Gastroesophageal sphincter (tissue), 4 donors: Measurements from ENCODE around the gene PTDSS2. TPM values are rescaled to one million over a fixed set of nuclear protein-coding genes. Genes with fewer than 3 reads are reported as not detected.
"Not testable (repeated sequence)": the region's sequence is repeated elsewhere in the genome, so short reads cannot be mapped to it uniquely, and the experiment has no call there.

ENCODE experiments used
- ATAC-seq: fragments of 150-250 bp; one replicate; pipeline ENCODE4 v1.9.1; 2016; ENCODE audit warnings: mild to moderate bottlenecking, moderate library complexity
- H3K27ac ChIP-seq, 4 donors: fragments of 200-600 bp; sonication (generic) in 3 of 4; 1 replicate in 3 of 4; 2 replicates in 1 of 4; pipeline ENCODE4 v1.5.1; 2016 to 2019
- H3K27me3 ChIP-seq: fragments of 200-600 bp; sonication (generic); one replicate; pipeline ENCODE4 v1.5.1; 2019
- H3K36me3 ChIP-seq, 2 donors: fragments of 200-600 bp; sonication (generic); one replicate each; pipeline ENCODE4 v1.5.1; 2019; ENCODE audit warnings: control low read depth in 1 of 2
- H3K4me1 ChIP-seq, 3 donors: fragments of 200-600 bp; sonication (generic); 1 replicate in 2 of 3; 2 replicates in 1 of 3; pipeline ENCODE4 v1.5.1; 2016 to 2019; ENCODE audit warnings: control low read depth in 2 of 3
- H3K4me3 ChIP-seq, 2 donors: fragments of 200-600 bp; sonication (generic); one replicate each; pipeline ENCODE4 v1.5.1; 2019; ENCODE audit warnings: mild to moderate bottlenecking in 1 of 2, moderate library complexity in 1 of 2
- H3K9me3 ChIP-seq, 3 donors: fragments of 200-600 bp; sonication (generic); one replicate each; pipeline ENCODE4 v1.5.1; 2017 to 2019; ENCODE audit warnings: control low read depth in 2 of 3
- EP300 ChIP-seq: sonication (generic); formaldehyde crosslinking; IDR thresholded peaks from one replicate; pipeline ENCODE4 v1.6.1; 2017; ENCODE audit warnings: antibody characterized with exemption, mild to moderate bottlenecking
- POLR2A ChIP-seq, 2 donors: fragments of 450-650 bp; IDR thresholded peaks; one replicate each; pipeline ENCODE4 v1.6.1; 2017; ENCODE audit warnings: antibody characterized with exemption in 2 of 2, mild to moderate bottlenecking in 2 of 2, moderate library complexity in 1 of 2
- POLR2AphosphoS5 ChIP-seq: sonication (generic); formaldehyde crosslinking; IDR thresholded peaks from one replicate; pipeline ENCODE4 v1.6.1; 2017; ENCODE audit warnings: antibody characterized with exemption
- WGBS, 2 donors: methylation state at CpG; one replicate each; pipeline ENCODE4 v1.1.5; 2018; ENCODE audit warnings: low coverage in 1 of 2; 5-methylcytosine and 5-hydroxymethylcytosine counted together
- total RNA-seq, 4 donors: library from RNA; depleted of rRNA; stranded (reverse); fragments of >200 nt; gene quantifications; one replicate each; pipeline ENCODE4 v1.1.0, GENCODE V29; 2016
- TF ChIP-seq, protein P1 (sequence below), 4 experiments: fragments of 200-600 bp in 2 of 4; fragments of 450-650 bp in 2 of 4; sonication (generic) in 1 of 4; IDR thresholded peaks; one replicate each; pipeline ENCODE4 v1.5.1; 2017 to 2019; ENCODE audit warnings: antibody characterized with exemption in 4 of 4, mild to moderate bottlenecking in 2 of 4, moderate library complexity in 2 of 4

PTDSS2 gene
- total RNA-seq: 10 to 100 TPM; 23.4 to 55.9 (median 43.1) TPM

DNA sequence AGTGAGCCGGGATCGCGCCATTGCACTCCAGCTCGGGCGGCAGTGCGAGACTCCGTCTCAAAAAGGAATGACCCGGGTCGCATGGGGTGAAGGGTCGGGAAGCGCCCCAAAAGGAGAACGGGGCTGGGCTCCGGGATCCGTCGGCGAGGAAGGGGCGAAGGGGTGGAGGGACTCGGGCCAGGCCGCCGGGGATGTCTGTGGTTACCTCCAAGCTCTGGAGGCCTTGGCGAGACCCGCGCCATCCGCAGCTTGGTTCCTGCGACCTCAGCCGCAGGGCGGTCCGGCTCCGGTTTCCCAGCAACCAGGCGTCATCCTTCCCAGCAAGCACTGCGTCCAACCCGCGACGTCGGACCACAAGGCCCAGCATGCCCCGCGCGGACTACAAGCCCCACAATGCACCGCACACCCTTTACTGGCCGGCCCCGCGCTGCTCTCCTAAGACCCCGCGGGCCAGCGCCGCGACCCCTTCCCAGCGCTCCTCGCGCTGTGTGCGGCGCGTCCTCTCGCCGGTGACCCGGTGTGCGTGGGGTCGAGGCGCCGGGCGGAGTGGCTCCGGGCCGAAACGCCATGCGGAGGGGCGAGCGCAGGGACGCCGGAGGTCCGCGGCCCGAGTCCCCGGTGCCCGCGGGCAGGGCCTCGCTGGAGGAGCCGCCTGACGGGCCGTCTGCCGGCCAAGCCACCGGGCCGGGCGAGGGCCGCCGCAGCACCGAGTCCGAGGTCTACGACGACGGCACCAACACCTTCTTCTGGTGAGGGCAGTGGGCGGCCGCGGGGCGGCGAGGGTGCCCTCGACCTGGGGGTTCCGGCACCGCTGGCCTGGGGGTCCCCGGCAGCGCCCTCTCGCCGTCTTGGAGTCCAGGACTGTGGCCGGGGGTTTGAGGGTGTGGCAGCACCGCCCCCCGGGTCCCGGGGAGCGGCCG, at the start of gene PTDSS2:
Gene PTDSS2 (plus strand): TSS at position 391 of the 920 bp plus-strand sequence. CDS start 177 bp downstream, at position 568.
- no peaks in the 10 kb centered on the region for H3K27me3 ChIP-seq
- H3K9me3 ChIP-seq: no peaks in the 10 kb centered on the region
- H3K4me3 ChIP-seq: peak within 1 kb of the TSS; percentile 85 to 99
- H3K36me3 ChIP-seq: peaks cover 0 to 28% of the 10 kb centered on the region in 2 donors
- peak; percentile 91 for ATAC-seq
- WGBS, 2 donors: no CpG with 5 or more reads among the region's 108 CpGs
- TF ChIP-seq POLR2A (IDR thresholded peaks at IDR 0.05): peak; percentile 63 to 77
- TF ChIP-seq POLR2AphosphoS5: peak; percentile 93
- TF ChIP-seq EP300: no peak
- TF ChIP-seq, protein P1, sequence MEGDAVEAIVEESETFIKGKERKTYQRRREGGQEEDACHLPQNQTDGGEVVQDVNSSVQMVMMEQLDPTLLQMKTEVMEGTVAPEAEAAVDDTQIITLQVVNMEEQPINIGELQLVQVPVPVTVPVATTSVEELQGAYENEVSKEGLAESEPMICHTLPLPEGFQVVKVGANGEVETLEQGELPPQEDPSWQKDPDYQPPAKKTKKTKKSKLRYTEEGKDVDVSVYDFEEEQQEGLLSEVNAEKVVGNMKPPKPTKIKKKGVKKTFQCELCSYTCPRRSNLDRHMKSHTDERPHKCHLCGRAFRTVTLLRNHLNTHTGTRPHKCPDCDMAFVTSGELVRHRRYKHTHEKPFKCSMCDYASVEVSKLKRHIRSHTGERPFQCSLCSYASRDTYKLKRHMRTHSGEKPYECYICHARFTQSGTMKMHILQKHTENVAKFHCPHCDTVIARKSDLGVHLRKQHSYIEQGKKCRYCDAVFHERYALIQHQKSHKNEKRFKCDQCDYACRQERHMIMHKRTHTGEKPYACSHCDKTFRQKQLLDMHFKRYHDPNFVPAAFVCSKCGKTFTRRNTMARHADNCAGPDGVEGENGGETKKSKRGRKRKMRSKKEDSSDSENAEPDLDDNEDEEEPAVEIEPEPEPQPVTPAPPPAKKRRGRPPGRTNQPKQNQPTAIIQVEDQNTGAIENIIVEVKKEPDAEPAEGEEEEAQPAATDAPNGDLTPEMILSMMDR (IDR thresholded peaks at IDR 0.05): peak in 1 of 4 experiments; percentile 12
- peaks cover 0 to 49% (median 24%) of the 10 kb centered on the region in 3 donors for H3K4me1 ChIP-seq
- H3K27ac ChIP-seq: peak within 1 kb of the TSS; percentile 41 to 96 (median 92)

DNA sequence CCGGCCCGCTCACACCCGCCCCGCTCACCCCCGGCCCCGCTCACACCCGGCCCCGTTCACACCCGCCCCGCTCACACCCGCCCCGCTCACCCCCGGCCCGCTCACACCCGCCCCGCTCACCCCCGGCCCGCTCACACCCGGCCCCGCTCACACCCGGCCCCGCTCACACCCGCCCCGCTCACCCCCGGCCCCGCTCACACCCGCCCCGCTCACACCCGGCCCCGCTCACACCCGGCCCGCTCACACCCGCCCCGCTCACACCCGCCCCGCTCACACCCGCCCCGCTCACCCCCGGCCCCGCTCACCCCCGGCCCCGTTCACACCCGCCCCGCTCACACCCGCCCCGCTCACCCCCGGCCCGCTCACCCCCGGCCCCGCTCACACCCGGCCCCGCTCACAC, 48.9 kb upstream of the PTDSS2 start:
- Histone ChIP-seq H3K4me1 (peaks cover 0 to 38% (median 12%) of the 10 kb centered on the region in 3 donors), H3K27me3 (peaks cover 34% of the 10 kb centered on the region)
- not testable (repeated sequence) for H3K9me3 ChIP-seq, H3K27ac ChIP-seq, ATAC-seq, H3K4me3 ChIP-seq, H3K36me3 ChIP-seq
- no CpG with 5 or more reads among the region's 52 CpGs for WGBS, 2 donors

DNA sequence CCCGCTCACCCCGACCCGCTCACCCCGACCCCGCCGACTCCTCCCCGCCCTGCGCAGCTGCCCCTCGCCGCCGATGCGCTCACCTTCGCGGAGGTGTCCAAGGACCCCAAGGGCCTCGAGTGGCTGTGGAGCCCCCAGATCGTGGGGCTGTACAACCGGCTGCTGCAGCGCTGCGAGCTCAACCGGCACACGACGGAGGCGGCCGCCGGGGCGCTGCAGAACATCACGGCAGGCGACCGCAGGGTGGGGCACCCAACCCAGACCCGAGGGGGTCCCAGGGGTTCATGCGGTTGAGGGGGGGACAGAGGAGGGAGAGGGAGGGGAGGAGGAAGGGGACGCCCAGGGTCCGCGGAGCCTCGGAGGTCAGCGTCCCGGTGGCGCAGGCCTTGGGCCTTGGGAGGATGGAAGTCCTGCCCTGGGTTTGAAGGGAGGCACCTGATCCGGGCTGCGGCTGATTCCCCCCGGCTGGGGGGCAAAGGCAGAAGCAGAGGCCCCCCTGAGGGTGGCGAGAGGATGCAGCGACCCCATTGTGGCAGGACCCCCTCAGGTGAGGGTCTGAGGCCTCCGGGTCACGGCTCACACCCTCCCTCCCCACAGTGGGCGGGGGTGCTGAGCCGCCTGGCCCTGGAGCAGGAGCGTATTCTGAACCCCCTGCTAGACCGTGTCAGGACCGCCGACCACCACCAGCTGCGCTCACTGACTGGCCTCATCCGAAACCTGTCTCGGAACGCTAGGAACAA, 46.9 kb upstream of the PTDSS2 start:
- H3K27me3 ChIP-seq: peaks cover 26% of the 10 kb centered on the region
- H3K36me3 ChIP-seq: no peaks in the 10 kb centered on the region
- no peak overlapping the region for H3K27ac ChIP-seq
- TF ChIP-seq POLR2AphosphoS5 (no peak), EP300 (no peak), POLR2A (IDR thresholded peaks at IDR 0.05) (no peak)
- TF ChIP-seq, protein P1 (IDR thresholded peaks at IDR 0.05): no peak
- ATAC-seq: no peak
- WGBS, 2 donors: 93% methylated on average over 5 of the region's 55 CpGs; no CpG with 5 or more reads in 1 of the 2 donors
- peaks cover 0 to 35% (median 12%) of the 10 kb centered on the region in 3 donors for H3K4me1 ChIP-seq
- no peak overlapping the region for H3K4me3 ChIP-seq
- no peaks in the 10 kb centered on the region for H3K9me3 ChIP-seq

DNA sequence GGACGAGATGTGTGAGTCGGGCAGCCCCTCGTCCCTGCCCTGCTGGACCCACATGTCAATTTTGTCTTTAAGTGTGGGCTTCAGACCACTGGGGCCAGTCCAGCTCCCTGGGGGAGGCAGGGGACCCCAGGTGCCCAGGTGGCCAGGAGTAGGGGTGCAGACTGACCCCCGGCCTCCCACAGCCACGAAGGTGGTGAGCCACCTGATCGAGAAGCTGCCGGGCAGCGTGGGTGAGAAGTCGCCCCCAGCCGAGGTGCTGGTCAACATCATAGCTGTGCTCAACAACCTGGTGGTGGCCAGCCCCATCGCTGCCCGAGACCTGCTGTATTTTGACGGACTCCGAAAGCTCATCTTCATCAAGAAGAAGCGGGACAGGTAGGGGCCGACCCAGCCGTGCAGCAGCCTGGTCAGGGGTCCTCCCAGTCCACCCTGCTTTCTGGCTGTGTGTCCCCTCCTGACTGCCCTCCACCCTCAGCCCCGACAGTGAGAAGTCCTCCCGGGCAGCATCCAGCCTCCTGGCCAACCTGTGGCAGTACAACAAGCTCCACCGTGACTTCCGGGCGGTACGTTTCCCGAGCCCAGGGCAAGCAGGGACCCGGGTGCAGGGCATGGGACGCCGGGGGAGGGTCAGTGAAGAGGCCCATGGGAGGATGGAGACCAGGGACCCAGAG, 46.2 kb upstream of the PTDSS2 start:
- no peak overlapping the region for H3K4me3 ChIP-seq
- H3K27me3 ChIP-seq: peaks cover 24% of the 10 kb centered on the region
- ATAC-seq: no peak
- no peak overlapping the region for H3K27ac ChIP-seq
- no peaks in the 10 kb centered on the region for H3K9me3 ChIP-seq
- H3K36me3 ChIP-seq: no peaks in the 10 kb centered on the region
- TF ChIP-seq, protein P1 (IDR thresholded peaks at IDR 0.05): no peak
- TF ChIP-seq POLR2AphosphoS5 (no peak), POLR2A (IDR thresholded peaks at IDR 0.05) (no peak), EP300 (no peak)
- H3K4me1 ChIP-seq: peaks cover 0 to 35% (median 12%) of the 10 kb centered on the region in 3 donors
- no CpG with 5 or more reads among the region's 27 CpGs for WGBS, 2 donors
